ENCODE data around the gene INHBA.

The INHBA gene

DNA sequence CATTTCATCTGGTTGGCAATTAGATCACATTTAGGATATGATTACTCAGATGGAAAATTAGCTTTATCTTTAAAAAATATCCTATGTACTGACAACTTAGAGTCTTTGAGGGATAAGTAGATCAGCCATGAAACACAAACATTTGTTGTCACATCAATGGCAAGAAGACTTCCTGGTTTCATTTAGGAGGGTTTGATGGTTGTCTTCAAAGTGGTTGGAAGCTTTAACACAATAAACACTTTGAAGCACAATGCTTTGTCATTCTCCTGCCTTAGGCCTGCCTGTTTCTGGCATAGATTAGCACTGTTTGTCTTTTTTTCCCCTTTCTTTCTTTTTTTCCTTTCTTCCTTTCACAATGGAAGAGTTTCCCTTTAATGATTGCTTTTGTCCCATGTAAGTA lies 20.5 kb downstream of the INHBA start:
- TF ChIP-seq, protein P1, sequence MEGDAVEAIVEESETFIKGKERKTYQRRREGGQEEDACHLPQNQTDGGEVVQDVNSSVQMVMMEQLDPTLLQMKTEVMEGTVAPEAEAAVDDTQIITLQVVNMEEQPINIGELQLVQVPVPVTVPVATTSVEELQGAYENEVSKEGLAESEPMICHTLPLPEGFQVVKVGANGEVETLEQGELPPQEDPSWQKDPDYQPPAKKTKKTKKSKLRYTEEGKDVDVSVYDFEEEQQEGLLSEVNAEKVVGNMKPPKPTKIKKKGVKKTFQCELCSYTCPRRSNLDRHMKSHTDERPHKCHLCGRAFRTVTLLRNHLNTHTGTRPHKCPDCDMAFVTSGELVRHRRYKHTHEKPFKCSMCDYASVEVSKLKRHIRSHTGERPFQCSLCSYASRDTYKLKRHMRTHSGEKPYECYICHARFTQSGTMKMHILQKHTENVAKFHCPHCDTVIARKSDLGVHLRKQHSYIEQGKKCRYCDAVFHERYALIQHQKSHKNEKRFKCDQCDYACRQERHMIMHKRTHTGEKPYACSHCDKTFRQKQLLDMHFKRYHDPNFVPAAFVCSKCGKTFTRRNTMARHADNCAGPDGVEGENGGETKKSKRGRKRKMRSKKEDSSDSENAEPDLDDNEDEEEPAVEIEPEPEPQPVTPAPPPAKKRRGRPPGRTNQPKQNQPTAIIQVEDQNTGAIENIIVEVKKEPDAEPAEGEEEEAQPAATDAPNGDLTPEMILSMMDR (IDR thresholded peaks at IDR 0.05; ENCODE audit: insufficient read depth, low read depth, low read length, missing control alignments): no peak
- no peak for DNase-seq (ENCODE audit: low read depth)

DNA sequence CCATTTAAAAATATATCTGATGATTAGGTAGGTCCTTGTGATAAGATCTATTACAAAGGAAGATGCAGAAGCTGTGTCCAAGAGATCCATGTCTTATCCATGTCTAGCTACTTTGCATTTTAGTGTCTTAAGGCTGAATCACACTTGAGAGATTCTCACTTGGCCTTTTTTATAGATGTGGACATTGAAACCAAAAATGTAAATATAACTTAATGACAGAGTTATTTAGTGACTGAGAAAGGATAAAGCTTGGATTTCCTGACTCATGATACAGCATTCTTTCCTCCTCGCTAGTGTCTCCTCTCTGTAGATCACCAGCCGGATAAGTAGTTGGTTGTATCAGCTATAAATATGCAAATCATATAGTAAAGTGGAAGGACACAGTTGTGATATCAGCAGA lies 23.3 kb downstream of the INHBA start:
- TF ChIP-seq, protein P1 (IDR thresholded peaks at IDR 0.05; ENCODE audit: insufficient read depth, low read depth, low read length, missing control alignments): no peak
- DNase-seq (ENCODE audit: low read depth): no peak
- H3K4me3 ChIP-seq (ENCODE audit: low read depth, low read length): no peak overlapping the region

More for the DNA sequence above, 20.5 kb downstream of the INHBA start:
- H3K4me3 ChIP-seq (ENCODE audit: low read depth, low read length): no peak overlapping the region

DNA sequence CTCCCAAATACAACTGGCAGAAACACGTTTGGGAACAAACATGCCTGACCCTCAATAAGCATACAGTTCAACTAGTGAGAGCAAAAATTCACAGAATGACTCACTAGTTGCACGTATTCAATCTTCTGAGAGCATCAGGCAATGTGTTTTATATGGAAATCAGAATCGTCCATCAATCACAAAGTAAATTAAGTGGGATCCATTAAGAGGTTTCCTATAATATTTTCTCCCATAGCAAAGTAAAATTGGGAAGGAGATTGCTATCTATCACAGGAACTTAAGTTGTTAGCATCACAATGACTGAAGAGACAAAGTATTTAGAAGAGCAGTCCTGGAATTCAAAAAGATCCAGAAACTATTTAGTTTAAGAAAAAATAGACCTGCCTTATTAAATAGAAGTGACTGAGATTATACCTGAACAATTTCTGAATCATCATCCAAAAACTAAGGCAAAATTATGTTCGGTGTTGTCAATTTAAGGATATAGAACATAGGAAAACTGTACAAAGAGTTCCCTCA lies 28.3 kb downstream of the INHBA start:
- no peak overlapping the region for H3K4me3 ChIP-seq (ENCODE audit: low read depth, low read length)
- TF ChIP-seq, protein P1 (IDR thresholded peaks at IDR 0.05; ENCODE audit: insufficient read depth, low read depth, low read length, missing control alignments): no peak
- DNase-seq (ENCODE audit: low read depth): no peak

DNA sequence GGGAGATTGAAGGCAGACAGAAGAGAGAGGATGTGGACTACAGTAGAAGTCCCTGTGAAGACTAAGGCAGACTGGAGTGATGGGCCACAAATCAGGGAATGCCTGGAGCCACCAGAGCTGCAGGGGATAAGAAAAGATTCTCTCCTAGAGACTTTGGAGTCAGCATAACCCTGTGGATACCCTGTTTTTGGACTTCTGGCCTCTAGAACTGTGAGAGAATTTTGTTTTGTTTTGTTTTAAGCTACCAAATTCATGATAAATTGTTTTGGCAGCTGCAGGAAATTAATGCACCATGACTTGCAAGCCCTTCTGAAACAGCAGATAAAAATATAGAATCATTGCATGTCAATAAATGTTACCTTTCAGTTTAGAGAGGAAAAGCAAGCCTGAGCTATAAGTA lies 41.3 kb downstream of the INHBA start:
- TF ChIP-seq, protein P1 (IDR thresholded peaks at IDR 0.05; ENCODE audit: insufficient read depth, low read depth, low read length, missing control alignments): no peak
- no peak overlapping the region for H3K4me3 ChIP-seq (ENCODE audit: low read depth, low read length)
- no peak for DNase-seq (ENCODE audit: low read depth)

DNA sequence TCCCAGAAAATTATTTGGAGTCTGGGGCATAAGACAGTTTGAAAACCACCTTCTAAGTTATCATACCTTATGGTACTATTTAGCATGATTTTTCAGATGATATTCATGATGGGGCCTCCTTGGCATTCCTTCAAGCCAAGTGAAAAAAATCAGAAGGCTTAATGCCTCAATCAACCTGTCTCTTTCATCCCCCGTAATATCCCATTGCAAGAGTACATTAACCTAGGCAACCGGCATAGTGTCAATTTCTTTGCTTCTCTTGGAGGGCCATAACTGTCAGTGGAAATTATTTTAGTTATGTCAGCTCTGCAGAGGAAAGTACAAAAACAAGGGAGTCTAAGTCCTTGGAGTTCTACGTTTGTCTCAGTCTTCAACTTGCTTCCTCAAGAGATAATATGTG lies 43.4 kb downstream of the INHBA start:
- DNase-seq (ENCODE audit: low read depth): no peak
- TF ChIP-seq, protein P1 (IDR thresholded peaks at IDR 0.05; ENCODE audit: insufficient read depth, low read depth, low read length, missing control alignments): no peak
- H3K4me3 ChIP-seq (ENCODE audit: low read depth, low read length): no peak overlapping the region

DNA sequence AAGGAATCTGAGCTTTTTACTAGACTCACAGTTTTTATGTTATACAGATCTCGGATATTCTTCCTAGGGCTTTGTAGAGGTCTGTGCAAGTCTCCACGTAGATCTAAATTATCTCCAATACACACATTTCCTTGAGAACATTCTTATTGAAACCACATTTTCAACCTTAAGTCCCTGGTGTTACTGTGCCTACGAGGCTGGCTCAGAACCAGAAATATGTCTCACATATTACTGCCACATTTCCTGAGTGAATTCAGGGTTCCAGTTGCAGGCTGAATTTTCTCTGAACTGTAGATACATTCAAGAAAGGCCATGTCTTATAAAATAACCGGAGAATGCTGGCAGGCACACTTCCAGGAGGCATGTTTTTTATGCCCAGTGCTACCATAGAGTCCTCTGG lies 46.5 kb downstream of the INHBA start:
- no peak overlapping the region for H3K4me3 ChIP-seq (ENCODE audit: low read depth, low read length)
- TF ChIP-seq, protein P1 (IDR thresholded peaks at IDR 0.05; ENCODE audit: insufficient read depth, low read depth, low read length, missing control alignments): no peak
- no peak for DNase-seq (ENCODE audit: low read depth)

DNA sequence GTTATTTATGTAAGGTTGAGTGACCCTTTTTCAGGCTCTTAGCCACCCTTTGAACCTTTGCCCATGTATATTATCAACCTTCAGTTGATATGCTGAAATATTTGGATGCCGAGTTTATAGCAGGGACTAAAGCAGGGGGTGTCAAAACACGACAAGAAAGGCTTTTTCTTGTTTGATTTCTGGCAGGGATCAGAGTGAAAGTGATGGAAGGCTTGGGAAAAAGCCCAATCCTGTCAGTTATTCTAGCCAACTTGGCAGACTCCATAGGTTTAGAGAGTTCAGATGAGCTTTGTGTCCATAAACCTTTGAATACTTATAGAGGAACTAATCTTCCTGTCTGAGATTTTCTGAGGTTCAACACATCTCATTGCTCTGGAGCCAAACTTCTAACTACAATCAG lies 47.5 kb downstream of the INHBA start:
- TF ChIP-seq, protein P1 (IDR thresholded peaks at IDR 0.05; ENCODE audit: insufficient read depth, low read depth, low read length, missing control alignments): no peak
- no peak overlapping the region for H3K4me3 ChIP-seq (ENCODE audit: low read depth, low read length)
- no peak for DNase-seq (ENCODE audit: low read depth)
